ENCODE results near the gene ZMIZ1.

- no peak for TF ChIP-seq CTCF (conservative IDR thresholded peaks at IDR 0.05 in 1 of 2, IDR thresholded peaks at IDR 0.05 in 1 of 2; ENCODE audit: low read depth in 1 of 2, low read length in 2 of 2)
- no peak for TF ChIP-seq EZH2 (IDR thresholded peaks at IDR 0.05; ENCODE audit: low read length, missing control alignments)
Measured at GRCh38 chr10:79022565-79023230, 46.1 kb upstream of the ZMIZ1 start.

All from fibroblast of lung (primary cell).